GM18511 (cell line): ENCODE results near the gene HEXB.
"Not testable (repeated sequence)": the region's sequence is repeated elsewhere in the genome, so short reads cannot be mapped to it uniquely, and the experiment has no call there.

Experiments used
- ATAC-seq: cut with Tn5 transposase; IDR thresholded peaks from one replicate; pipeline ENCODE4 v1.9.1; 2021; ENCODE audit warnings: mild to moderate bottlenecking, moderate library complexity; ENCODE audit not compliant: unreplicated experiment

Gene HEXB

GRCh38 chr5:74725331-74725730 lies 40.3 kb downstream of the HEXB start:
- ATAC-seq = no peak

GRCh38 chr5:74736759-74737158 lies 51.7 kb downstream of the HEXB start:
- no peak for ATAC-seq

- ATAC-seq = no peak
These were observed 53.4 kb downstream of the HEXB start for GRCh38 chr5:74738406-74738805.

- not testable (repeated sequence) for ATAC-seq
These were observed 63.7 kb downstream of the HEXB start for GRCh38 chr5:74748742-74749141.

- no peak for ATAC-seq
These were observed 76.2 kb downstream of the HEXB start for GRCh38 chr5:74761241-74761640.

GRCh38 chr5:74762599-74762998 lies 77.6 kb downstream of the HEXB start:
- ATAC-seq = no peak

- no peak for ATAC-seq
These were observed 78.5 kb downstream of the HEXB start for GRCh38 chr5:74763504-74763903.

GRCh38 chr5:74765201-74765600 lies 80.2 kb downstream of the HEXB start:
- no peak for ATAC-seq

GRCh38 chr5:74765929-74766328 lies 80.9 kb downstream of the HEXB start:
- no peak for ATAC-seq

GRCh38 chr5:74766418-74766848 lies 81.4 kb downstream of the HEXB start:
- peak; percentile 47 for ATAC-seq

GRCh38 chr5:74766849-74767578 lies 82.0 kb downstream of the HEXB start, which contains the start of the genes GFM2 and NSA2:
GFM2 (minus strand) TSS chr5:74767117; CDS start chr5:74763742, 3,375 bp downstream.
NSA2 (plus strand) TSS chr5:74767249; CDS start chr5:74767361, 112 bp downstream.
- ATAC-seq = peak; percentile 87

GRCh38 chr5:74767579-74767913 lies 82.5 kb downstream of the HEXB start:
- ATAC-seq = peak; percentile 25
